Activated CD8-positive, alpha-beta memory T cell treated with anti-CD3 and anti-CD28 coated beads, Interleukin-2, amount 50 U/mL, for 24 hours (primary cell): ENCODE data around the gene CDS1.
"Not testable (repeated sequence)": the region's sequence is repeated elsewhere in the genome, so short reads cannot be mapped to it uniquely, and the experiment has no call there.

Experiments
- DNase-seq: peaks from one replicate; pipeline ENCODE4 v3.0.0-alpha.2; 2020; ENCODE audit errors: extremely low read depth

Gene CDS1

DNA sequence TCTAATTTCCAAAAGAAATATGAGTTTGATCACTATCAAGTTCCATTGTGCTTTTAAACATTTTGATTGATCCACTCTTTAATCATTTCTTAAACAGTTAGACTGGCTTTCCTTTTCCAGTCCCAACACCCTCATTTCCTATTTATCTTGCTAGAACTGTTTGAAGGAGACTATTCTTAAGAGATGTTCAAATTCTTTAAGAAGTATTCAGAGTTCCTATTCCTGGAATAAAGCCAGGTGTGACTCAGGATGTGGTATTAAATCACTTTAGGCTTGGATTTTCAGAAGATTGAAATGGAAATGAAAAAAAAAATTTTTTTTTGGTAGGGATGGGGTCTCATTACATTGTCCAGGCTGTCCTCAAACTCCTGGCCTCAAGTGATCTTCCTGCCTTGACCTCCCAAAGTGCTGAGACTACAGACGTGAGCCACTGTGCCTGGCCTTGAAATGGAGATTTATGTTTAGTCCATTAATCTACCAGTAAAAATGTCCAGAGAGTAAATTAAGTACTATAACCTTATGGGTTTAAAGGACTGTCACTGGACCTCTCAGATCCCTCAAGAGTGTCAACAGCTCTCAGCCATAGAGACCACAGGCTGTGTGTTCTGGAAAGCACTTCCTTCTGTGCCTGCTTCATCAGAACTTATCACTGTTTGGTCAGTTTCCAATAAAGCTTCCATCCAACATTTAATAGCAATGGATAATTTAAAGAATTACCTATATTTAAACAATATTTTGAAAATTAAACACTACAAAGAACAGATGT is 90.7 kb downstream of the CDS1 start:
- no peak for DNase-seq

DNA sequence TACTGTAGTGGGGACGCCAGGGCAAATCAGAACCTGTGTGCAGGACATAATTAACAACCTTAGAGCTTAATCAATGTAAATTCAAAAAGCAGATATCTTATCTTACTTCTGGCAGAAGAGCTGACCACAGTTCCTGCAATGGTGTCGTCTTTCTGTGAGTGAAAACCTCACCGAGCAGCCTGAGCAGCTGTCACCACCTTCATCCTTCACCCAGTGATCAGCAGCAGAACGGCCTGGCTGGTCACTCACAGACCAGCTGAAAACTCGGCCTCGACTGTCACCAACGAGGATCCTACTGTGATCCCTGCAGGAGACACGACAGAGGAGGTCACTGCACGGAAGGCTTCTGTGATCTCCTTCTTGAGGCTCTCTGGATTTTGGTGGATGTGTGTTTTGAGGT is 94.2 kb downstream of the CDS1 start:
- DNase-seq: no peak

DNA sequence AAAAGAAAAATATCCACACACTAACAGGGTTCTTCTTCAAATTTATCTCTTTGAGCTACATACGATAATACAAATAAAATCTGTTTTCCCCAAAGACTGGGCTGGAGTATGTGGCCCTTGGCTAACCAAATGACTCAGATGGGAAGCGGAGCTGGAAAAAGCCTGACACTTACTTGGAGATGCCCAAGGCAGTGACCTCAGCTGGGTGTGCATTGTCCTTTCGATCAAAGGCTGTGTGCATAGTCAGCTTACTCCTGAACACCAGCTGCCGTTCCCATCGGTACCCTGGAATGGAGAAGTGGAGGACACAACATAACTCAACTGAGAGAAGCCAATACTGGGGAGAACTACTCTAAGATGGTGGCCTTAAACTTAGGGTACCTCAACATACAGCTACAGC is 95.1 kb downstream of the CDS1 start:
- no peak for DNase-seq

DNA sequence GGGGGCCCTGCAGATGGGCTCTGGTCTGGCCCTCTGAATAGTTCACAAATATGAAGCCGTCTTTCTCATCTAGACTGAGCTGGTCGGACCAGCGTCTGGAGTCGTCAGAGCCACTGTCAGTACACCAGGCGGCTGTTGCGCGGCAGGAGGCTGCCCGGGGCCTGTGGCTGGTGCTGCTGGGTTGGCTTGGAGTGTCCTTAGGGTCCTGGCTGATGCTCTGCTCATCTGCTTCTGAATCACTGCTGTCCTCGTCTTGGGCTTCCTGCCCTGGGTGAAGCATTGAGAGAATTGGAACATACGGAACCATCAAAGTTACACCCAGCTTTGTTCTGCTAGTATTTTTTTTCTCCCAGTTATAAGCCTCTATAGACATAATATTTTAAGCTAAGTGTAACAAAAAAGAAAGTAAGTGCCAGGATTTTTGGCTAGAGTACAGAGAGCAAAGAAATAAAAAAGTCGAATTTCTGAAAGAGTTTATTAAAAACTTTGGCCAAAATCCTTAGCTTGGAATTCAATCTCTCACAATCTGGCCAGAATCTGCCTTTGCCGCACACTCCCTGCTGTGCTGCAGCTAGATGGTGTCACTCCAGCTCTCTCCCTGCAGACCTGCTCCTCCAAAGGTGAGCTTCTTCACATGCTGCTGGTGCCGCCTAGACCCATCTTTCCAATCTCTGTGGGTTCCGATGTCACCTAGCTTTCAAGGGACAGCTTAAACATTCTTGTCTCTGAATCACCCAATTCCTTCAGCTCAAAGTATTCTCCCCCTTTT is 96.2 kb downstream of the CDS1 start:
- no peak for DNase-seq

DNA sequence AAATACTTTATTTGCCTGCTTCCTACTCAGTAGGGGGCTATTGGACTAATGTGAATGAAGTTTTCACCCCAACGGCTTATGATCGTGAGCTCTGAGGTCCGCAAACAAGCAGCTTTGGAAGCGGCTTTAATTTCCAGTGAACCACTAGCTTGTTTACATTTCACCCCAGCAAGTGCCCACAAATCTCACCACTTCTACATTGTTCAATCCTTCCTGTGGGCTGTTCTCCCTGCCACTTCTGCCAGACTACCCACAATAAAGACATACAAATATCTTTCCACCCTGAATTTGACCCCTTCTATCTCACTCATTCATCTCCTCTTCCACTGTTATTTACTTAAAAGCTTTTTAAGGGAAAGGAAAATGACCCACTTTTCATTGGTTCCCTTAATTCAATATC is 98.0 kb downstream of the CDS1 start:
- DNase-seq: no peak

DNA sequence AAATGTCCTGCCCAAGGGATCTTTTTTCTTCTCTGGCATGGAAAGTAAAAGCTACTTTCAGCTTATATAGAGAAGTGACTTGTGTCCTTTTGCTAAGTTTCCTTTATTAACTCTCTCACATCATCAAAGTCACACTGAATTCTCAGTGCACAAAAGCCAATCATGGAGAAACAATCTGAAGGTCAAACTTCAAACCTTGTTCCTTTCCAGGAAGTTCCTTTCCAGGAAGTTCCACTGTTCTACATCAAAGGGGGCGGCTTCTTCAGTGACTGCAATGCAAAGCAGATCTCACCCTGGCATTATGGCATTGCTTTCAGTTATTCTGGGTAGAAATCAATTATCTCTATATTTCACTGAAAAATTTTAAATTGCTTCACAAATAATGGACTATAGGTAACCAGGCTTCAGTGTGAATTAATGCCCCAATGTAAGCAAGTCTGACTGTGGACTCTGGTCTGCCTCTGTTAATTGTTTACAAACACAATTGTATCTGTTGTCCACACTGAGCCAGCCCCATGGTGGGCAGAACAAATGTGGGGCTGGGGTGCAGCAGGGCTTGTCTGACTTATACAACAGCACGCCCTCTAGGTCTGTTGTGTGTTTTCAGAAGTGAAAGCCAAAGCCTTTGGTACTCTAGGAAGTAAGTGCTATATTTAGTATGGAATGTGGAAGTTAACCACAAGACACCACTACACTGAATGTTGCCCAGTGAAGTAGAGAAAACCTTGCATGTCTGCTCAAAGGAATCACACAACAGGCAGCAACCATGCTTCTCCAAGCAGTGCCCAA is 98.8 kb downstream of the CDS1 start:
- DNase-seq: no peak

DNA sequence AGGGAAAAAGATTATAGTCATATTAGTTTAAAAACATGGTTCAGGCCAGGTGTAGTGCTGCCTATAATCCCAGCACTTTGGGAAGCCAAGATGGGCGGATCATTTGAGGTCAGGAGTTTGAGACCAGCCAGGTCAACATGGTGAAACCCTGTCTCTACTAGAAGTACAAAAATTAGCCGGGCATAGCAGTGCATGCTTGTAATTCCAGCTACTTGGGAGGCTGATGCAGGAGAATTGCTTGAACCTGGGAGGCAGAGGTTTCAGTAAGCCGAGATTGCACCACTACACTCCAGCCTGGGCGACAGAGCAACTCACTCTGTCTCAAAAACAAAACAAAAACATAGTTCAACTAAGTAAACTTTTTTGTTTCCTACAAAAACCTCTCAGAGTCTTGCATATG is 99.7 kb downstream of the CDS1 start:
- not testable (repeated sequence) for DNase-seq

DNA sequence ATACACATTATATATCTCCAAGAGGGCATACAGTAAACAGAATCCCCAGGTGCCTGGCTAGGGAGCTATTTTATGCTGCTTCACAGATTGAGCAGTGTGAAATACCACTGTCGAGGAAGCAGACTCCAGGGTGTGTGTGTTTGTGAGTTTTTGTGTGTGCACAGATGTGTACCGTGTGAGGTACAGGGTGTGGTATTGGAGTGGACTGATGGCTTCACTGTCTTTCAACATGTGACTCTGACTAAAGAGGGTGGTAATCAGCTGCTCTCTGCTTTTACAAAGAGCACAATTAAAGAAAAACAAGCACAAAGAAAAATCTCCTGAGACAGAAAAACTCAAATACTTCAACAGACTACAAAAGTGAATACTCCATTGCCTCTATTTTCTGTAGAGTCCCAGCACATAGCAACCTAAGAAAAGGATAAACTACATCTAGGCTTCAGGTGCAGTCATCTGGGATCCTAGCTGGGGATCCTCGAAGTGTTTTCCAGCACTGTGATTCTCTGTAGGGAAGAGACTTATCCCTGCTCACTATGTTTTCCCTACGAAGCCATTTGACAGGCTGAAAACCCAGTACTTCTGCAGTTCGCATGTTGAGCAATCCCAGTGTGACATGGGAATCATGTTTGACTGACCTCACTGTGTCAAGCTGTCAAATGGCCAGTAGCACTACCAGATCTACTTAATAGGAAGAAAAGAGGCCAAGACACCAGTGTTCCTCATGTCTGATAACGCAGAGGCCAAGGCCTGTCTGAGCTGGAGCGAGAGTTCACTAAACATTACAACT is 100.3 kb downstream of the CDS1 start:
- DNase-seq: no peak

DNA sequence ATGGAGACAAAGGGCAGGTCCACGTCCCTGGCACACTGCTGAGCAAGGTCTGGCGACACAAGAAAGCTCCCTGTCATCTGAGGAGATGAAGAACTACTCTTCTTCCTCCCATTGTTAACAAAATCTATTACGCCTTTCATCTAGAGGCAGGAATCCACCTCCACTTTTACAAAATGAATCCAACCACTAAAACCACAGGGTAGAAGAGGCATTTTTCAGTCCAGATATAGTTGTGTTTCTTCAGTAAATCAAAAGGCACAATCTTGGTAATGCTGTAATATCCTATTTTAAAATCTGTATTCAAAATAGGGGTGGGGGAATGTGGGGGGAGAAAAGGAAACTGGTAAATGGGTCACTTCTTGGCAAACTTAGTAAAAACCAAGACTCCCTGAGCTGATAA is 101.4 kb downstream of the CDS1 start:
- no peak for DNase-seq

DNA sequence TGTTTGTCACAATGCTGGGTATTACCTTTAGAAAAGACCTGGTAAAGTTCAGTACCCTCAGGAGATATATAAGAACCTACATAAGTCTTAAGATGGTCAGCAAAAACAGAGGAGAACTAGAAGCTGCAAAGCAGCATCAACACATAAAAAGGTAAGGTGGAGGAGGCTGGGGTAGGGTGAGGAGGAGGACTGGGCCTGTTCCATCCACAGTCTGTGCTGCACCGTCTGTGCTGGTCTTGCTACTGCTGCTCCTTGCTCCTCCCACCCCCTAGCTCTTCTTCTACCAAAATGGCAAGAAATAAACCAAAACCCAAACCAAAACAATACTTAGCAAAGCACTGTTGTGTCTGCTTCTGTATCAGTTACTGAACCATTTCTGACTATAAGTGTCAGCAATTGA is 102.2 kb downstream of the CDS1 start:
- no peak for DNase-seq

DNA sequence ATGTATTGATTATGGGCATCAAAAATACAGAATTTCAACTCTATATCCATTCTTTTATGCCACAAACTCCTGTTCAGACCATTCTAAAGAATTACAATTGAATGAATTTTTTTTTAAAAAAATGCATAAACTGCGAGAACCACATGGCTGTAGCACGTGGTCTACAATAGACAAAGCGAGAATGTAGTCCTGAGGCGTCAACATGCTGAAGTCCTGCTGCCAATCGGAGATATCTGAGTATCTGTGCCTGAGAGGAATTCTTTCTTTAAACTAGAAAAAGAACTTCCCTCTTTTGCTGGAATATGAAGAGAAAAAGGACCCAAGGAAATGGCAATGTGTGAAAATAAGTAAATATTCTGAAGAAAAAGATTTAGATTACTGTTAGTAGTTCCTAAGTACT is 105.7 kb downstream of the CDS1 start:
- DNase-seq: no peak

DNA sequence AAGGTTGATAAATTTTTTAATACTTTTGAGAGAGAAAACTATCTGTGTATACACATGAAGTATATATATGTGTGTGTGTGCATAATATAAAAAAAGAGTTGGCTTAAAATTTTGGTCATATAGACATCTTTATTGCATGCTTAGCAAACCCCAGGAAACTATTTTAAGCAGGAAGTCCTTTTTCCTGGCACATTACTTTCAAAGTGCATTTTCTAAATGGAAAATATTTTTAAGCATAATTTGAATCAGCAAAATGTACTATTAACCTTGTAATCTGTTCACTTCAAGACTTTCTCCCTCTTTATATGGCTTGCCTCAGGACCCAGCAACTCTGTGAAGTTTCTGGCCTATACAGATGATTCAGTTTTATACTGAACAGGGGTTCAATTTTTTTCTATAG is 106.3 kb downstream of the CDS1 start:
- DNase-seq: no peak

DNA sequence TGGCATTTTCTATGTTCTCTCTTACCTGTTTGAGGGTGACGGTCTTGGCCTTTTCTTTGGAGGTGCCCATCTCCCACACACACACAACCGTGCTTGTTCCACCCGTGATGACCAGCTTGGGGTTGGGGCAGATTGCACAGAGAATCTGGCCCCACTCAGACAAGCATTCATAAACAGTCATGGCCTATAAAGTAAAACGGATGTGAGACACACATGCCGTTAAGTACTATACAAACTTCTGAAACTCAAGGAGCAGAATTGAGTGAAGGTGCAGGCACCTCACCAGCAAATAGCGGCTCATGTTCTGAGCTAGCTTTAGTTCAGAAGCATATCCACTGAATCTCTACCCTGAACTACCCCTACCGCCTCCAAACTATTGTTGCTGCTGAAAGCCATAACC is 107.6 kb downstream of the CDS1 start:
- no peak for DNase-seq

DNA sequence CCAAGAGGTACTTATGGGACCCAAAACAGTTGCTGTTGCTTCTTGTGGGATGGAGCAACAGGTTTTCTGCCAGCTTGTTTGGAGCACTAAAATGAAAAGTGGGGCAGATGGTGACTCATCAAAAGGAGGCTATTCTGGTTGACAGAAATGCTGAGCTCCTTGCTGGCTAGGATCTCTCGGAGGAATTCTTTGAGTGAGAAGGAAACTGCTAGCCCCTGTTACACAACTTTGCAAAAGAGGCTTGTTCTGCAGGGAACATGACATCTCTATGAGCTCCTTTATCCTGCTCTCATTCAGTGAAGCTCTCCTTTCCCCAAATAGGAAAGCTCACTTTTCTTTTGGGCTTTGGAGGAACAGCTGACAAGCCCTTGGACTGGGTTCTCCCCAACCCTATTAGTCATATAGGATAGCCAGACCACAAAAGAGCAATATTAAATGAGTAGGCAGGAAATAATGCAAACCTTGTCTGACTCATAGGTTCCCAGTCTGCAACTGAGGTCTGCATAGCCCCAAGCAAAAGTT is 108.3 kb downstream of the CDS1 start:
- no peak for DNase-seq

DNA sequence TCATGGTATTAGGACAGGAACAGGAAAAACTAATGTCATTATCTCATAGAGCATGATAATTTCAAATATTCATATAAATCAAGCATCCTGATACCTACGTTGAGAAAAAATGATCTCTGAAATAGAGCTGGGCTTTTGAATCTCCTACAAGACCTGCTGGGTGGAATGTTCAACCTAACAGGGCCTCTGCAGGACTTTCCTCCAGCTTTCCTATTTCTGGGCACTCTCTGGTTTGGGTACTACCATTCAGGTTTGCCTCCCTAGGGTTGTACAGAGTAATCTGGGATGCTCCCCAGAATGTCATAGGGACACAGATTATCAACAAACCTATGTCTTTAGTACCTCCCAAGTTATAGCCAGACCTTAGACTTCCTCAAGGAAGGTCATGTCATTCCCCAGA is 108.9 kb downstream of the CDS1 start:
- no peak for DNase-seq

DNA sequence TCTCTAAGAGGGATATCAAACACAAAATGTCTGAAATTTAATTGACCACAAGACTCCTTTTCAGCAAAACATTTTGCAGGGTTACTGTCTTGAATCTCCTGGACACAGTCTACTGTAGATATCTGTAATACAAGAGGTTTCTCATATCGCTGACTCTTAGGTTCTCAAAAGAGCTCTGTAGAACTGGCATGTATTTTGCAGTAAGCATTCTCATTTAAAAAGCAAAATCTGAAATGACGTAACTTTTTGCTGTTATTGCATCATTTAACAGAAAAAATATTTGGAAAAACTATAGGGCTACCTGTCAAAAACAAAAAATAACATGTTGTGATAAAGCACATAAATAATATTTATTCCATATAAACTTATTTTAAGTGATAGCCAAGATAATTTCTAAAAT is 114.2 kb downstream of the CDS1 start:
- DNase-seq: no peak

DNA sequence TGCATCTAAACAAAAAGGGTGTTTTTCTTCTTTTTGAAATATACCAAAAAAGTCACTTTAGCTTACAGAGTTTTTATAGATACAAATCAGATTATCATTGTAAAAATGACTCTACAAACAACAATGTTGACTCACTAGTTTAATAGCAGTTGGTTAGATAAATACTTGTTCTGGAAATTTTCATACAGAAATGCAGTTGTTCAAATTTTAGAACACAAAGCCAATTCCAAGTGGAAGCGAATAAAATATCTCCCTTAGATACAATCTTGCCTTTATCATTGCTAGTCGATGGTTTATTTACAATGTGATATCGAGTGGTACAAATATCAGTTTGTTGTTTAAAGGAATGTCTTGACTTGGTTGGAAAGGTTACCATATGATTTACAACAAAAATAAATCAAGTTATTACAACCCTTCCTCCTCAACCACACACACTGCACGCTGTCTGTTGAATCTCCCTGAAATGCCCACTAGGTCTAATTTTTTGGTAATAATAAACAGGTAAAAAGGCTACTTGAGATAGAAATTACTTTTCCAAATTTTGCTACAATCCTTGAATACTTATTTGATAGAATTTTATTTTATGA is 114.8 kb downstream of the CDS1 start:
- no peak for DNase-seq

DNA sequence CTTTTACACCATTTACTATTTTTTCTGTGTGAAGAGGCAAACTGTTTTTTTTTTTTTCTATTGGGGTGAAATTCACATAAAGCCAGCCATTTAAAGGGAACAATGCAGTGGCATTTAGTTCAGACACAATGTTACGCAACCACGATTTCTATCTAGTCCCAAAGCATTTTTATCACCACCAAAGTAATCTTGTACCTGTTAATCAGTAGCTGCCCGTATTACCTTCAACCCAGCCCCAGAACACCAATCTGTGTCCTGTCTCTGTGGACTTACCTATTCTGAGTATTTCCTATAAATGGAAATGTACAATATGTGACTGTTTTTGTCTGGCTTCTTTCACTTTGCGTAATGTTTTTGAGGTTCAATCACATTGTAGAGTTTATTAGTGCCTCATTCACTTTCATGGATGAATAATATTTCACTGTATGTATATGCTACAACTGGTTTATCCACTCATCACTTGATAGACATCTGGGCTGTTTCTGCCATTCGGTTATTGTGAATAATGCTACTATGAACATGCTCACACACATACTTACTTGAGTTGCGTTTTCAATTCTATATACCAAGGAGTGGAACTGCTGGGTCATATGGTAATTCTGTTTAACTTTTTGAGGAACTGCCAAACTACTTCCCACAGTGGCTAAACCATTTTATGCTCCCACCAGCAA is 116.2 kb downstream of the CDS1 start:
- DNase-seq: no peak
